IMR-90 (cell line): ENCODE measurements around the gene ATP11B. TPM values are rescaled to one million over a fixed set of nuclear protein-coding genes. Genes with fewer than 3 reads are reported as not detected.

Experiments
- ATAC-seq: fragments of 200-7000 bp; cut with Tn5 transposase; 2 replicates; pipeline ENCODE4 v1.9.1; 2020; ENCODE audit warnings: low read depth, mild to moderate bottlenecking, moderate library complexity
- BruUV-seq: library from RNA; stranded (reverse); fragments of 400-500 nt; replicated peaks from 2 replicates; lab custom pipeline; 2021; lab: Mats Ljungman, UMichigan
- CTCF ChIA-PET: fragments of 300-600 bp; formaldehyde crosslinking; extraction: SDS; loops from one replicate; lab custom pipeline; 2021; ENCODE audit warnings: antibody characterized with exemption; lab: Yijun Ruan, JAX
- POLR2A ChIA-PET: fragments of 300-600 bp; sonication (Branson Sonifier 250); formaldehyde crosslinking; loops from one replicate; lab custom pipeline; 2022; ENCODE audit warnings: antibody characterized with exemption; ENCODE audit not compliant: unreplicated experiment; lab: Charles Lee
- DNase-seq: peaks from one replicate; pipeline ENCODE4 v3.0.0; 2013
- H2AFZ ChIP-seq: replicated peaks from 2 replicates; pipeline ENCODE3; 2013; ENCODE audit warnings: low read length, mild to moderate bottlenecking; ENCODE audit not compliant: poor library complexity
- H2AK5ac ChIP-seq: 2 replicates; pipeline ENCODE4 v1.6.1; 2013; ENCODE audit warnings: low read depth, low read length, inconsistent platforms
- H2AK9ac ChIP-seq: replicated peaks from 2 replicates; pipeline ENCODE3; 2013; ENCODE audit warnings: mild to moderate bottlenecking, low read depth, low read length, moderate library complexity; ENCODE audit not compliant: poor library complexity
- H2BK120ac ChIP-seq: 2 replicates; pipeline ENCODE4 v1.6.1; 2013; ENCODE audit warnings: low read depth, low read length, inconsistent platforms
- H2BK15ac ChIP-seq: 3 replicates; pipeline ENCODE4 v1.6.1; 2013; ENCODE audit warnings: low read depth, low read length, inconsistent platforms
- H2BK20ac ChIP-seq: 2 replicates; pipeline ENCODE4 v1.6.1; 2013; ENCODE audit warnings: low read depth, mild to moderate bottlenecking, inconsistent platforms, low read length, moderate library complexity
- H2BK5ac ChIP-seq: 2 replicates; pipeline ENCODE4 v1.6.1; 2013; ENCODE audit warnings: mild to moderate bottlenecking, low read depth, low read length, inconsistent platforms; ENCODE audit not compliant: poor library complexity, severe bottlenecking
- H3K14ac ChIP-seq: replicated peaks from 2 replicates; pipeline ENCODE4 v1.6.1; 2013; ENCODE audit warnings: low read depth, low read length, inconsistent platforms
- H3K18ac ChIP-seq: 2 replicates; pipeline ENCODE4 v1.6.1; 2013; ENCODE audit warnings: low read depth, low read length, control low read depth
- H3K23ac ChIP-seq: 2 replicates; pipeline ENCODE4 v1.6.1; 2013; ENCODE audit warnings: low read depth, low read length, inconsistent platforms
- H3K27ac ChIP-seq: 2 replicates; pipeline ENCODE4 v1.5.1; 2013; ENCODE audit warnings: mild to moderate bottlenecking, control low read depth, low read length; ENCODE audit not compliant: insufficient read depth
- H3K27me3 ChIP-seq: 2 replicates; pipeline ENCODE4 v1.6.1; 2013; ENCODE audit warnings: low read length; ENCODE audit not compliant: control insufficient read depth, insufficient read depth
- H3K36me3 ChIP-seq: 2 replicates; pipeline ENCODE4 v1.6.1; 2013; ENCODE audit warnings: low read length, mixed read lengths; ENCODE audit not compliant: control insufficient read depth, insufficient read depth
- H3K4ac ChIP-seq: 2 replicates; pipeline ENCODE4 v1.6.1; 2013; ENCODE audit warnings: low read depth, low read length, inconsistent platforms
- H3K4me1 ChIP-seq: 2 replicates; pipeline ENCODE4 v1.6.1; 2013; ENCODE audit warnings: low read length, mixed read lengths; ENCODE audit not compliant: control insufficient read depth, insufficient read depth
- H3K4me2 ChIP-seq: 2 replicates; pipeline ENCODE4 v1.6.1; 2013; ENCODE audit warnings: low read depth, mild to moderate bottlenecking, control low read depth, low read length, moderate library complexity
- H3K4me3 ChIP-seq: 2 replicates; pipeline ENCODE4 v1.5.1; 2013; ENCODE audit warnings: low read depth, mild to moderate bottlenecking, control low read depth, low read length, moderate library complexity; ENCODE audit not compliant: insufficient read depth
- H3K56ac ChIP-seq: 2 replicates; pipeline ENCODE4 v1.6.1; 2013; ENCODE audit warnings: low read length, inconsistent platforms; ENCODE audit not compliant: insufficient read depth; ENCODE audit errors: extremely low read depth
- H3K79me1 ChIP-seq, 2 experiments: 2 replicates each; pipeline ENCODE4 v1.6.1; 2013; ENCODE audit warnings: low read length in 2 of 2, inconsistent platforms in 1 of 2, low read depth in 1 of 2
- H3K9ac ChIP-seq: 2 replicates; pipeline ENCODE4 v1.6.1; 2013; ENCODE audit warnings: low read depth, low read length, control low read depth
- H3K9me1 ChIP-seq: 2 replicates; pipeline ENCODE4 v1.6.1; 2013; ENCODE audit warnings: low read length, inconsistent platforms; ENCODE audit not compliant: insufficient read depth
- H3K9me3 ChIP-seq: 2 replicates; pipeline ENCODE4 v1.6.1; 2013; ENCODE audit warnings: low read length; ENCODE audit not compliant: control insufficient read depth, insufficient read depth
- H4K20me1 ChIP-seq: 2 replicates; pipeline ENCODE4 v1.6.1; 2013; ENCODE audit warnings: low read length, inconsistent platforms; ENCODE audit not compliant: insufficient read depth
- H4K5ac ChIP-seq: 2 replicates; pipeline ENCODE4 v1.6.1; 2013; ENCODE audit warnings: mild to moderate bottlenecking, low read depth, low read length, control low read depth
- H4K8ac ChIP-seq, 2 experiments: 2 replicates each; pipeline ENCODE4 v1.6.1; 2013; ENCODE audit warnings: low read depth in 2 of 2, low read length in 2 of 2, control low read depth in 1 of 2, inconsistent platforms in 1 of 2
- H4K91ac ChIP-seq: 2 replicates; pipeline ENCODE4 v1.6.1; 2013; ENCODE audit warnings: low read depth, low read length, inconsistent platforms; ENCODE audit not compliant: insufficient read depth
- BHLHE40 ChIP-seq: fragments of 150-350 bp; IDR thresholded peaks from 2 replicates; pipeline ENCODE4 v1.6.1; 2016; ENCODE audit warnings: mild to moderate bottlenecking, low read depth, low read length
- CEBPB ChIP-seq: IDR thresholded peaks from 2 replicates; pipeline ENCODE4 v1.6.1; 2012; ENCODE audit warnings: low read depth, low read length, improper control_type of control experiment
- CHD1 ChIP-seq: IDR thresholded peaks from 2 replicates; pipeline ENCODE4 v1.6.1; 2012; ENCODE audit warnings: low read depth, low read length, improper control_type of control experiment
- FOS ChIP-seq: fragments of 150-350 bp; IDR thresholded peaks from 2 replicates; pipeline ENCODE4 v1.6.1; 2016; ENCODE audit warnings: low read depth, low read length
- MAFK ChIP-seq: IDR thresholded peaks from 2 replicates; pipeline ENCODE4 v1.6.1; 2012; ENCODE audit warnings: low read depth, low read length, improper control_type of control experiment
- MAZ ChIP-seq: IDR thresholded peaks from 2 replicates; pipeline ENCODE4 v1.6.1; 2012; ENCODE audit warnings: low read depth, mild to moderate bottlenecking, low read length, improper control_type of control experiment, moderate library complexity, borderline replicate concordance
- MXI1 ChIP-seq: IDR thresholded peaks from 2 replicates; pipeline ENCODE4 v1.6.1; 2012; ENCODE audit warnings: low read depth, mild to moderate bottlenecking, low read length, moderate library complexity, borderline replicate concordance
- NFE2L2 ChIP-seq: fragments of 150-350 bp; IDR thresholded peaks from 2 replicates; pipeline ENCODE4 v1.6.1; 2016; ENCODE audit warnings: low read depth, mild to moderate bottlenecking, low read length
- POLR2A ChIP-seq: IDR thresholded peaks from 2 replicates; pipeline ENCODE4 v1.6.1; 2012; ENCODE audit warnings: mild to moderate bottlenecking, low read depth, low read length
- RAD21 ChIP-seq: IDR thresholded peaks from 2 replicates; pipeline ENCODE4 v1.6.1; 2012; ENCODE audit warnings: low read length, improper control_type of control experiment
- RCOR1 ChIP-seq: IDR thresholded peaks from 2 replicates; pipeline ENCODE4 v1.6.1; 2012; ENCODE audit warnings: mild to moderate bottlenecking, low read length, improper control_type of control experiment; ENCODE audit not compliant: insufficient replicate concordance
- RFX5 ChIP-seq: IDR thresholded peaks from 2 replicates; pipeline ENCODE4 v1.8.0; 2012; ENCODE audit warnings: low read depth, mild to moderate bottlenecking, low read length, moderate library complexity
- SMC3 ChIP-seq: fragments of 150-350 bp; IDR thresholded peaks from 2 replicates; pipeline ENCODE4 v1.6.1; 2016; ENCODE audit warnings: low read depth, mild to moderate bottlenecking, antibody characterized with exemption, low read length, moderate library complexity
- dilution Hi-C: fragments of 300-500 bp; cut with HindIII; formaldehyde crosslinking; loops from one replicate; pipeline ENCODE4 v1.14.3; 2018; ENCODE audit warnings: low sequenced_read_pairs; ENCODE audit not compliant: unreplicated experiment
- in situ Hi-C: fragments of 300-500 bp; cut with MboI; formaldehyde crosslinking; loops from 3 replicates; pipeline ENCODE4 v1.14.3; 2019; ENCODE audit warnings: low sequenced_read_pairs, inconsistent platforms, mixed read lengths
- intact Hi-C: fragments of 100-400 bp; cut with micrococcal nuclease; formaldehyde crosslinking; loops from 2 replicates; pipeline ENCODE4 v1.10.0; 2022
- polyA plus RNA-seq, 3 experiments: library from polyadenylated mRNA; depleted of rRNA; stranded (reverse); fragments of >200 nt; gene quantifications; 2 replicates each; pipeline ENCODE4 v1.2.3, GENCODE V29; 2012; ENCODE audit warnings: low replicate concordance in 1 of 3
- total RNA-seq: library from RNA; depleted of rRNA; stranded (reverse); fragments of >200 nt; gene quantifications from 2 replicates; pipeline ENCODE4 v1.2.3, GENCODE V29; 2012
- TF ChIP-seq, protein P1 (sequence below): conservative IDR thresholded peaks from 2 replicates; pipeline ENCODE4 v1.5.1; 2012; ENCODE audit warnings: mild to moderate bottlenecking, low read depth, low read length, improper control_type of control experiment
- TF ChIP-seq, protein P2 (sequence below): fragments of 150-350 bp; IDR thresholded peaks from 2 replicates; pipeline ENCODE4 v1.6.1; 2017; ENCODE audit warnings: mild to moderate bottlenecking, antibody characterized with exemption, low read length, low read depth
- TF ChIP-seq, protein P3 (sequence below): fragments of 150-350 bp; IDR thresholded peaks from 2 replicates; pipeline ENCODE4 v1.6.1; 2016; ENCODE audit warnings: low read depth, mild to moderate bottlenecking, low read length, moderate library complexity, borderline replicate concordance

Gene ATP11B
- total and polyA plus RNA-seq, 2 of the 4 experiments (the other 2 are of a cell fraction), result 10.0 to 39.6 TPM

DNA sequence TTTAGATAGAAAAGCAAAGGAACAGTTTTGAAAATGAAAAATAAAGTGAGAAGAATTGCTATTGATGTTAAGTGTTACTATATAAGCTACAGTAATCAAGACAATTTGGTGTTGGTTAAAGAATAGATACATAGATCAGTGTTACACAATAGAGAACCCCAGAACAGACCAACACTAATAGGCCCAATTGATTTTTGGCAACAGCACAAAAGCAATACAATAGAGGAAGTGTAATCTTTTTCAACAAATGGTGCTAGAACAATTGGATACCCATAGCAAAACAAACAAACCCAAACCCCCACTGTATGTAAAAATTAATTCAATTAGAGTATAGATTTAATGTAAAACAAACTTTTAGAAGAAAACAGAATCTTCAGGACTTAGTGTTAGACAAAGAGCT lies 61.8 kb downstream of the ATP11B start:
- no peak overlapping the region for H4K5ac ChIP-seq
- H3K27ac ChIP-seq, result no peak overlapping the region
- no peak overlapping the region for H2BK20ac ChIP-seq
- CTCF ChIA-PET, result no interaction called here
- no peak overlapping the region for H2AK9ac ChIP-seq
- no peaks in the 10 kb centered on the region for H3K79me1 ChIP-seq
- H3K4me2 ChIP-seq, result no peak overlapping the region
- no peak overlapping the region for H3K4me3 ChIP-seq
- POLR2A ChIA-PET, result no interaction called here
- H3K23ac ChIP-seq, result no peak overlapping the region
- no peak overlapping the region for H3K18ac ChIP-seq
- no peak overlapping the region for H2BK15ac ChIP-seq
- H3K9ac ChIP-seq, result no peak overlapping the region
- no peaks in the 10 kb centered on the region for H3K9me1 ChIP-seq
- no peak overlapping the region for H4K8ac ChIP-seq
- H3K4ac ChIP-seq, result no peak overlapping the region
- DNase-seq (no peak), ATAC-seq (no peak)
- no peak overlapping the region for H3K56ac ChIP-seq
- H2BK5ac ChIP-seq, result no peak overlapping the region
- H3K4me1 ChIP-seq, result no peaks in the 10 kb centered on the region
- H3K9me3 ChIP-seq, result no peaks in the 10 kb centered on the region
- H3K14ac ChIP-seq, result no peak overlapping the region
- no peaks in the 10 kb centered on the region for H3K27me3 ChIP-seq
- peaks cover 4% of the 10 kb centered on the region; the same call in 1 of the 2 replicates for H3K36me3 ChIP-seq
- H2AFZ ChIP-seq, result no peak overlapping the region
- in situ Hi-C loops (no loop called here), dilution Hi-C loops (no loop called here), intact Hi-C loops (no loop called here)
- no peaks in the 10 kb centered on the region for H4K20me1 ChIP-seq
- no peak overlapping the region for H2BK120ac ChIP-seq
- no peak overlapping the region for H4K91ac ChIP-seq
- BruUV-seq, result no TSS peak
- no peak for TF ChIP-seq SMC3
- no peak for TF ChIP-seq RFX5
- no peak for TF ChIP-seq BHLHE40
- TF ChIP-seq RAD21, result no peak
- TF ChIP-seq, protein P1, sequence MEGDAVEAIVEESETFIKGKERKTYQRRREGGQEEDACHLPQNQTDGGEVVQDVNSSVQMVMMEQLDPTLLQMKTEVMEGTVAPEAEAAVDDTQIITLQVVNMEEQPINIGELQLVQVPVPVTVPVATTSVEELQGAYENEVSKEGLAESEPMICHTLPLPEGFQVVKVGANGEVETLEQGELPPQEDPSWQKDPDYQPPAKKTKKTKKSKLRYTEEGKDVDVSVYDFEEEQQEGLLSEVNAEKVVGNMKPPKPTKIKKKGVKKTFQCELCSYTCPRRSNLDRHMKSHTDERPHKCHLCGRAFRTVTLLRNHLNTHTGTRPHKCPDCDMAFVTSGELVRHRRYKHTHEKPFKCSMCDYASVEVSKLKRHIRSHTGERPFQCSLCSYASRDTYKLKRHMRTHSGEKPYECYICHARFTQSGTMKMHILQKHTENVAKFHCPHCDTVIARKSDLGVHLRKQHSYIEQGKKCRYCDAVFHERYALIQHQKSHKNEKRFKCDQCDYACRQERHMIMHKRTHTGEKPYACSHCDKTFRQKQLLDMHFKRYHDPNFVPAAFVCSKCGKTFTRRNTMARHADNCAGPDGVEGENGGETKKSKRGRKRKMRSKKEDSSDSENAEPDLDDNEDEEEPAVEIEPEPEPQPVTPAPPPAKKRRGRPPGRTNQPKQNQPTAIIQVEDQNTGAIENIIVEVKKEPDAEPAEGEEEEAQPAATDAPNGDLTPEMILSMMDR, result no peak
- TF ChIP-seq FOS, result no peak
- no peak for TF ChIP-seq MXI1
- TF ChIP-seq POLR2A, result no peak
- TF ChIP-seq CEBPB, result no peak
- TF ChIP-seq, protein P2, sequence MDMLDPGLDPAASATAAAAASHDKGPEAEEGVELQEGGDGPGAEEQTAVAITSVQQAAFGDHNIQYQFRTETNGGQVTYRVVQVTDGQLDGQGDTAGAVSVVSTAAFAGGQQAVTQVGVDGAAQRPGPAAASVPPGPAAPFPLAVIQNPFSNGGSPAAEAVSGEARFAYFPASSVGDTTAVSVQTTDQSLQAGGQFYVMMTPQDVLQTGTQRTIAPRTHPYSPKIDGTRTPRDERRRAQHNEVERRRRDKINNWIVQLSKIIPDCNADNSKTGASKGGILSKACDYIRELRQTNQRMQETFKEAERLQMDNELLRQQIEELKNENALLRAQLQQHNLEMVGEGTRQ, result no peak
- TF ChIP-seq CHD1, result no peak
- no peak for TF ChIP-seq NFE2L2
- no peak for TF ChIP-seq RCOR1
- no peak for TF ChIP-seq MAFK
- TF ChIP-seq, protein P3, sequence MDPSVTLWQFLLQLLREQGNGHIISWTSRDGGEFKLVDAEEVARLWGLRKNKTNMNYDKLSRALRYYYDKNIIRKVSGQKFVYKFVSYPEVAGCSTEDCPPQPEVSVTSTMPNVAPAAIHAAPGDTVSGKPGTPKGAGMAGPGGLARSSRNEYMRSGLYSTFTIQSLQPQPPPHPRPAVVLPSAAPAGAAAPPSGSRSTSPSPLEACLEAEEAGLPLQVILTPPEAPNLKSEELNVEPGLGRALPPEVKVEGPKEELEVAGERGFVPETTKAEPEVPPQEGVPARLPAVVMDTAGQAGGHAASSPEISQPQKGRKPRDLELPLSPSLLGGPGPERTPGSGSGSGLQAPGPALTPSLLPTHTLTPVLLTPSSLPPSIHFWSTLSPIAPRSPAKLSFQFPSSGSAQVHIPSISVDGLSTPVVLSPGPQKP, result no peak
- no peak for TF ChIP-seq MAZ
- no peak overlapping the region for H2AK5ac ChIP-seq
